Breast epithelium (tissue), 3 donors: ENCODE data around the gene HYDIN.
"Not testable (repeated sequence)": the region's sequence is repeated elsewhere in the genome, so short reads cannot be mapped to it uniquely, and the experiment has no call there.

ENCODE experiments used
- CTCF ChIP-seq, 3 donors: fragments of 450-650 bp; IDR thresholded peaks; one replicate each; pipeline ENCODE4 v1.5.1; 2016 to 2017; ENCODE audit warnings: antibody characterized with exemption in 3 of 3, mild to moderate bottlenecking in 3 of 3, moderate library complexity in 3 of 3
- POLR2A ChIP-seq: fragments of 450-650 bp; IDR thresholded peaks from one replicate; pipeline ENCODE4 v1.6.1; 2016; ENCODE audit warnings: antibody characterized with exemption, mild to moderate bottlenecking, moderate library complexity
- POLR2AphosphoS5 ChIP-seq, 3 donors: sonication (generic); formaldehyde crosslinking; IDR thresholded peaks; one replicate each; pipeline ENCODE4 v1.6.1; 2017; ENCODE audit warnings: antibody characterized with exemption in 3 of 3

DNA sequence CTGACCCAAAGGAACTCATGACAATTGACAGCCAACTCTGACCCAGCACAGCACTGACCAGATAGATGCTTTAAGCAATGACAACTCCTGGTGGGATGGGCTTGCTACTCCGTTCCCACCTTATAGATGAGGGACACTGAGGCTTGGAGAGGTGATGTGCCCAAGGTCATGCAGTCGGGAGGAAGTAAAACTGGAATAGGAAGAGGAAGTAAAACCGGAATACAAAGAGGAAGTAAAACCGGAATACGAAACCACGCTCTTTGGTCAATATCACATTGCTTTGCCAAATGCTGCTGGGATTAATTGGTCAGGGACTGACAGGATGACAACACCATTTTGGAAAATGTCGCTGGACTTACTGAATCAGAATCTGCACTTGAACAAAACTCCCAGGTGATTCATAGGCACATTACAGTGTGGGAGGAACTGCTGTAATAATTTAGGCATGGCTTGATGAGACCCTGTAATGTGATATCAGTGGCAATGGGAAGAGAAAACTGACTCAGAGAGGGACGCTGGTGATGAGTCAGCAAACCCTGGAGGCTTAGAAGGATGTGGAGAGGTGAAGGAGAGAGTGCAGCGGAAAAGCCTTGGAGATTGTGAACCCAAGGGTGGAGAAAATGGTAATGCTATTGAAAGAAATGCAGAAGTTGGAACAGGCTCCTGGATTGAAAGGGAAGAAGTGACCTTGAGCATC lies 243.4 kb downstream of the HYDIN start:
- not testable (repeated sequence) for TF ChIP-seq POLR2A; CTCF (IDR thresholded peaks at IDR 0.05); POLR2AphosphoS5 (IDR thresholded peaks at IDR 0.05)
